GM19023 (cell line): Measurements from ENCODE around the gene COX10.

Experiments used
- ATAC-seq: cut with Tn5 transposase; IDR thresholded peaks from one replicate; pipeline ENCODE4 v1.9.1; 2021; ENCODE audit warnings: mild to moderate bottlenecking, moderate library complexity; ENCODE audit not compliant: unreplicated experiment

Gene COX10

GRCh38 chr17:14068542-14069250 is 608 bp upstream of the COX10 start:
- ATAC-seq, result peak; percentile 12

- no peak for ATAC-seq
These were observed 1.2 kb downstream of the COX10 start for GRCh38 chr17:14070344-14070984.

GRCh38 chr17:14072881-14073280 is 3.6 kb downstream of the COX10 start:
- ATAC-seq, result no peak

GRCh38 chr17:14078027-14078426 is 8.7 kb downstream of the COX10 start:
- no peak for ATAC-seq

- no peak for ATAC-seq
These were observed 11.5 kb downstream of the COX10 start for GRCh38 chr17:14080847-14081251.

GRCh38 chr17:14082848-14083247 is 13.5 kb downstream of the COX10 start:
- ATAC-seq, result no peak

GRCh38 chr17:14084955-14085354 is 15.7 kb downstream of the COX10 start:
- no peak for ATAC-seq

GRCh38 chr17:14086189-14086588 is 16.9 kb downstream of the COX10 start:
- no peak for ATAC-seq

GRCh38 chr17:14089179-14089578 is 19.9 kb downstream of the COX10 start:
- ATAC-seq, result no peak

- no peak for ATAC-seq
These were observed 22.1 kb downstream of the COX10 start for GRCh38 chr17:14091367-14091766.

- ATAC-seq, result no peak
These were observed 23.5 kb downstream of the COX10 start for GRCh38 chr17:14092808-14093207.

GRCh38 chr17:14094676-14095601 is 25.6 kb downstream of the COX10 start:
- no peak for ATAC-seq

- ATAC-seq, result no peak
These were observed 26.3 kb downstream of the COX10 start for GRCh38 chr17:14095631-14096030.

GRCh38 chr17:14098246-14098645 is 28.9 kb downstream of the COX10 start:
- no peak for ATAC-seq

- ATAC-seq, result no peak
These were observed 32.7 kb downstream of the COX10 start for GRCh38 chr17:14101976-14102375.

- no peak for ATAC-seq
These were observed 34.5 kb downstream of the COX10 start for GRCh38 chr17:14103836-14104235.

GRCh38 chr17:14104734-14105133 is 35.4 kb downstream of the COX10 start:
- ATAC-seq, result no peak

GRCh38 chr17:14107889-14108288 is 38.6 kb downstream of the COX10 start:
- ATAC-seq, result no peak

- no peak for ATAC-seq
These were observed 43.1 kb downstream of the COX10 start for GRCh38 chr17:14112407-14112806.

- ATAC-seq, result no peak
These were observed 43.8 kb downstream of the COX10 start for GRCh38 chr17:14113137-14113536.

- no peak for ATAC-seq
These were observed 47.1 kb downstream of the COX10 start for GRCh38 chr17:14116263-14117024.
